ENCODE results near the gene HPCAL1. TPM values are rescaled to one million over a fixed set of nuclear protein-coding genes. Genes with fewer than 3 reads are reported as not detected.
"Not testable (repeated sequence)": the region's sequence is repeated elsewhere in the genome, so short reads cannot be mapped to it uniquely, and the experiment has no call there.

HPCAL1 gene
- total RNA-seq, 1 donor = 34.7 TPM

GRCh38 chr2:10286216-10287037 lies 16.3 kb upstream of the HPCAL1 start:
- no peaks in the 10 kb centered on the region for H3K9me3 ChIP-seq (ENCODE audit: low read depth, low read length)
- peaks cover 62% of the 10 kb centered on the region for H3K4me1 ChIP-seq (ENCODE audit: insufficient read depth, low read length)
- no peak overlapping the region for H3K4me3 ChIP-seq (ENCODE audit: low read length)
- H3K27me3 ChIP-seq (ENCODE audit: insufficient read depth, low read length) = no peaks in the 10 kb centered on the region

DNA sequence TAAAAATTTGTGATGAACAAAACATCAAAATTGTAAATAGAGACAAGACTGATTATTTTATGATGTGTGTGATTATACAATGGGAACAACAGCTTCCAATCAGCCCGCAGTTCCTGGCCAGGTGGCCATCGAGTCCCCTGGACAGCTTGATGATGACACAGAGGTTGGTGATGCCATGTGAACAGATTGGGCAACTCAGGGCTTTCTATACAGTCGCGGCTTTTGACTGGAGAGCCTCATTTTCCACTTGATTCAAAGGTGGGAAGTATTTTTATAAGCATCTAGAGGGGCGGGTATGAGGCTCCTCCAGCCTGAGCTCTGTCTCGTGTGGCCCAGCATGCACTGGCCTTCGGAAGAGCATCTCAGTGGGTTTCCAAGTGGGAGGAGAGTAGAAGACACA lies 14.9 kb upstream of the HPCAL1 start:
- Histone ChIP-seq H3K4me1 (ENCODE audit: insufficient read depth, low read length) (peaks cover 51% of the 10 kb centered on the region), H3K27me3 (ENCODE audit: insufficient read depth, low read length) (no peaks in the 10 kb centered on the region), H3K9me3 (ENCODE audit: low read depth, low read length) (no peaks in the 10 kb centered on the region), H3K4me3 (ENCODE audit: low read length) (no peak overlapping the region)

DNA sequence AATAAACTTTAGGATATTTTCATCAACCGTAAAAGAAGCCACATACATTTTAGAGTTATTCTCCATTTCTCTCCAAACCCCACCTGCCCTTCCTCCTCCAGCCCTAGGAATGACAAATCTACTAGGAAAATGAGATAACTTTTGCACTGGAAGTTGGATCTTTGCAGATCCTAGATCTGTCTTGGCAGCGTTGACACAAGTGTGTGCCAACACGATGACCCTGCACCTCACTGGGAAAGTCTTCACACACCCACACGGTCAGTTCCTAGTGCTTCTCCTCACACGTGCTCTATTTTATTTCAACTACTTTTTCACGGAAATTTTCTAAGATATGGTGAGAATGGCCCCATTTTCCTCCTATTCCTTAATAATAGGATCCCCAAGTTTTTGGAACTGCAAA lies 14.1 kb upstream of the HPCAL1 start:
- Histone ChIP-seq H3K4me3 (ENCODE audit: low read length) (no peak overlapping the region), H3K9me3 (ENCODE audit: low read depth, low read length) (no peaks in the 10 kb centered on the region), H3K27me3 (ENCODE audit: insufficient read depth, low read length) (no peaks in the 10 kb centered on the region), H3K4me1 (ENCODE audit: insufficient read depth, low read length) (peaks cover 43% of the 10 kb centered on the region)

- no peaks in the 10 kb centered on the region for H3K27me3 ChIP-seq (ENCODE audit: insufficient read depth, low read length)
- H3K9me3 ChIP-seq (ENCODE audit: low read depth, low read length) = no peaks in the 10 kb centered on the region
- H3K4me1 ChIP-seq (ENCODE audit: insufficient read depth, low read length) = peaks cover 36% of the 10 kb centered on the region
- no peak overlapping the region for H3K4me3 ChIP-seq (ENCODE audit: low read length)
These were observed 13.4 kb upstream of the HPCAL1 start for GRCh38 chr2:10289352-10289751.

GRCh38 chr2:10289891-10290290 lies 12.8 kb upstream of the HPCAL1 start:
- Histone ChIP-seq H3K27me3 (ENCODE audit: insufficient read depth, low read length) (no peaks in the 10 kb centered on the region), H3K4me3 (ENCODE audit: low read length) (no peak overlapping the region), H3K9me3 (ENCODE audit: low read depth, low read length) (no peaks in the 10 kb centered on the region), H3K4me1 (ENCODE audit: insufficient read depth, low read length) (peaks cover 30% of the 10 kb centered on the region)

DNA sequence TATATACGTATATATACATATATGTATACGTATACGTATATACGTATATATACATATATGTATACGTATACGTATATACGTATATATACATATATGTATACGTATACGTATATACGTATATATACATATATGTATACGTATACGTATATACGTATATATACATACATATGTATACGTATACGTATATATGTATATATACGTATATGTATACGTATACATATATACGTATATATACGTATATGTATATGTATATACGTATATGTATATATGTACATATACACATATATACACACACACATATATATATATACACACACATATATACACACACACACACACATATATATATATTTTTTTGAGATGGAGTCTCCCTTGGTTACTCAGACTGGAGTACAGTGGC lies 11.3 kb upstream of the HPCAL1 start:
- H3K4me1 ChIP-seq (ENCODE audit: insufficient read depth, low read length) = peaks cover 15% of the 10 kb centered on the region
- H3K27me3 ChIP-seq (ENCODE audit: insufficient read depth, low read length); H3K9me3 ChIP-seq (ENCODE audit: low read depth, low read length); H3K4me3 ChIP-seq (ENCODE audit: low read length): not testable (repeated sequence)

DNA sequence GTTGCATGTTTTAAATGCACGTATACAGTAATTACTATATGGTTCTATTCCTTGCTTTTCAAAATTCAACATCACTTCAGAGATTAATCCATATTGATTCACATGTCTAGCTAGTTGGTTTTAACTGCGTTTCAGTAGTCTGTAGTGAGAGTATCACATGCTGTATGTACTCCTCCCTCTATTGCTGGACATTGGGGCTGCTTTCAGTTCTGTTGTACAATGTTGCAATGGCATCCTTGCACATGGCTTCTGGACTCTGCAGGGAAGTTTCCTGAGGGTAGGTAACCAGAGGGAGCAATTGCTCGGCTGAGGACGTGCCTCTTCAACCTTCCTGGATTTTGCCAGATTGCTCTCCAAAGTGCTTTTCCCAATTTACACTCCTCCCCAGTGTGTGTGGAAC lies 10.7 kb upstream of the HPCAL1 start:
- H3K4me3 ChIP-seq (ENCODE audit: low read length) = no peak overlapping the region
- H3K27me3 ChIP-seq (ENCODE audit: insufficient read depth, low read length) = no peaks in the 10 kb centered on the region
- H3K9me3 ChIP-seq (ENCODE audit: low read depth, low read length) = no peaks in the 10 kb centered on the region
- peaks cover 9% of the 10 kb centered on the region for H3K4me1 ChIP-seq (ENCODE audit: insufficient read depth, low read length)

DNA sequence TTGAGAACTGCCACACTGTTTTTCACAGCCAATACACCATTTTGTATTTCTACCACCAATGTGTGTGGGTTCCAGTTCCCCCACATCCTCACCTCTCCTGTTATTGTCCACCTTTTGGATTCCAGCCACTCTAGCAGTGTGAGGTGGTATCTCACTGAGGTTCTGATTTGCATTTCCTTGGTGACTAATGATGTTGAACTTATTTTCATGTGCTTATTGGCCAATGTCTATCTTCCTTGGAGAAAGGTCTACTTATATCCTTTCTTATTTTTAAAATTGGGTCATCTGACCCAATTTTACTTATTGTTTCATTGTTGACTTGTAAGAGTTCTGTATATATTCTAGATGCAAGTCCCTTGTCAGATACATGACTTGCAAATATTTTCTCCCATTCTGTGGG lies 9.1 kb upstream of the HPCAL1 start:
- H3K9me3 ChIP-seq (ENCODE audit: low read depth, low read length) = no peaks in the 10 kb centered on the region
- no peak overlapping the region for H3K4me3 ChIP-seq (ENCODE audit: low read length)
- no peaks in the 10 kb centered on the region for H3K27me3 ChIP-seq (ENCODE audit: insufficient read depth, low read length)
- peaks cover 19% of the 10 kb centered on the region for H3K4me1 ChIP-seq (ENCODE audit: insufficient read depth, low read length)

- H3K4me1 ChIP-seq (ENCODE audit: insufficient read depth, low read length) = peaks cover 21% of the 10 kb centered on the region
- H3K9me3 ChIP-seq (ENCODE audit: low read depth, low read length) = no peaks in the 10 kb centered on the region
- no peak overlapping the region for H3K4me3 ChIP-seq (ENCODE audit: low read length)
These were observed 8.6 kb upstream of the HPCAL1 start for GRCh38 chr2:10294077-10294476.

DNA sequence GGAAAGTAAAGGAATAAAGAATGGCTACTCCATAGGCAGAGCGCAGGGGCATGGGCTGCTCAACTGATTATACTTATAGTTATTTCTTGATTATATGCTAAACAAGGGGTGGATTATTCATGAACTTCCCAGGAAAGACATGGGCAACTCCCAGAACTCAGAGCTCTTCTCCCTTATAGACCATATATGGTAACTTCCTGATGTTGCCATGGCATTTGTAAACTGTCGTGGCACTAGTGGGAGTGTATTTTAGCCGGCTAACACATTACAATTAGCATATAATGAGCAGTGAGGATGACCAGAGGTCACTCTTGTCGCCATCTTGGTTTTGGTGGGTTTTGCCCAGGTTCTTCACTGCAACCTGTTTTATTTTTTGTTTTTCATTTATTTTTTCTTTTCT lies 7.1 kb upstream of the HPCAL1 start:
- H3K27me3 ChIP-seq (ENCODE audit: insufficient read depth, low read length); H3K9me3 ChIP-seq (ENCODE audit: low read depth, low read length); H3K4me3 ChIP-seq (ENCODE audit: low read length): not testable (repeated sequence)
- peaks cover 25% of the 10 kb centered on the region for H3K4me1 ChIP-seq (ENCODE audit: insufficient read depth, low read length)

More at GRCh38 chr2:10294077-10294476, 8.6 kb upstream of the HPCAL1 start:
- H3K27me3 ChIP-seq (ENCODE audit: insufficient read depth, low read length) = no peaks in the 10 kb centered on the region

DNA sequence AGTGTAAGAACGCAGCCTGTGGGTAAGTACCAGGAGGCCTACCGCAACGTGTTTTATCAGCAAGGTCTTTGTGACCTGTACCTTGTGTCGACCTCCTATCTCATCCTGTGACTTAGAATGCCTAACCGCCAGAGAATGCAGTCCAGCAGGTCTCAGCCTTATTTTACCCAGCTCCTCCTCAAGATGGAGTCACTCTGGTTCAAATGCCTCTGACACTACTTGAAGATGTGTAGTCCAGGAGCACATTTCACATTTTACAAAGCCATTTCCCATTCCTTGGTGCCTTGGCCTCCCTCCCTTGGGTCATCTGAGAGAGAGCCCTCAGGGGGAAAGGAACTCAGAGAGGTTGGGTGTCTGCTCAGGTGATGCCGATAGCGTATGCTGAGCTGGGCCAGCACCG lies 6.6 kb upstream of the HPCAL1 start:
- Histone ChIP-seq H3K4me1 (ENCODE audit: insufficient read depth, low read length) (peaks cover 30% of the 10 kb centered on the region), H3K9me3 (ENCODE audit: low read depth, low read length) (no peaks in the 10 kb centered on the region), H3K27me3 (ENCODE audit: insufficient read depth, low read length) (no peaks in the 10 kb centered on the region), H3K4me3 (ENCODE audit: low read length) (no peak overlapping the region)

DNA sequence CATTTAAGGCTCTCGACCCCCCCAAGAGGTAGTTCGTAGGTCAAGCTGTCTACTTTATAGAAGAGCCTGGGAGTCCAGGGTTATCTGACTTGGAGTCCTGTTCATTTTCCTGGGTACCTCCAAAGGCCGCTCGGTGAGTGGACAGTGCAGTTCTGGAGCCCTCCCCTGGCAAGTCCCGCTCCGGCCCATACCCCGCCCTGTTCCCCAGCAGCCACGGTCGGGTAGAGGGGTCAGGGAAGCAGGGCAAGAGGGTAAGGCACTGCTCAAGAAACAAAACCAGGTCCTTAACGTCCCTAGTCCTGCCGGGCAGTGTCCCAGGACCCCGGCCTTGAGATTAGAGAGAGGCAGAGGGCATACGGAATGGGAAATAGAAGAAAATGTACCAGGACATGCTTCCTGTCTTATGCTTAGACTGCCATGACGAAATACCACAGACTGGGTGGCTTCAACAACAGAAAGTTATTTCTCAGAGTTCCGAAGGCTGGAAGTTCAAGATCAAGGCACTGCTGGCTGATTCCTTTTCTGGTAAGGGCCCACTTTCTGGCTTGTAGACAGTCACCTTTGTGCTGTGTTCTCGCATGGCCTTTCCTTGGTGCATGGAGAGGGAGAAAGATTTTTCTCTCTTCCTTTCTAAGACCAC lies 5.4 kb upstream of the HPCAL1 start:
- Histone ChIP-seq H3K27me3 (ENCODE audit: insufficient read depth, low read length) (no peaks in the 10 kb centered on the region), H3K9me3 (ENCODE audit: low read depth, low read length) (no peaks in the 10 kb centered on the region), H3K4me1 (ENCODE audit: insufficient read depth, low read length) (peaks cover 40% of the 10 kb centered on the region), H3K4me3 (ENCODE audit: low read length) (no peak overlapping the region)

GRCh38 chr2:10297959-10298531 lies 4.7 kb upstream of the HPCAL1 start:
- no peak overlapping the region for H3K4me3 ChIP-seq (ENCODE audit: low read length)
- H3K4me1 ChIP-seq (ENCODE audit: insufficient read depth, low read length) = peaks cover 40% of the 10 kb centered on the region
- H3K27me3 ChIP-seq (ENCODE audit: insufficient read depth, low read length) = no peaks in the 10 kb centered on the region
- H3K9me3 ChIP-seq (ENCODE audit: low read depth, low read length) = no peaks in the 10 kb centered on the region

DNA sequence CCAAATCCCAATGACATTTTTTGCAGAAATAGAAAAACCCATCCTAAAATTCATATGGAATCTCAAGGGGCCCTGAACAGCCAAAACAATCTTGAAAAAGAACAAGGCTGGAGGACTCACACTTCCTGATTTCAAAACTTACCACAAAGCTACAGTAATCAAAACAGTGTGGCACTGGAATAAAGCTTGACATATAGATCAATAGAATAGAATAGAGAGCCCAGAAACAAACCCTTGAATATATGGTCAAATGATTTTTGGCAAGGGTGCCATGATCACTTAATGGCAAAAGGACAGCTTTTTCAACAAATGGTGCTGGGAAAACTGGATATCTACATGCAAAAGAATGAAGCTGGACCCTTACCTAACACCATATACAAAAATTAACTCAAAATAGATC lies 3.9 kb upstream of the HPCAL1 start:
- not testable (repeated sequence) for H3K27me3 ChIP-seq (ENCODE audit: insufficient read depth, low read length); H3K4me3 ChIP-seq (ENCODE audit: low read length)
- H3K4me1 ChIP-seq (ENCODE audit: insufficient read depth, low read length) = peaks cover 44% of the 10 kb centered on the region

DNA sequence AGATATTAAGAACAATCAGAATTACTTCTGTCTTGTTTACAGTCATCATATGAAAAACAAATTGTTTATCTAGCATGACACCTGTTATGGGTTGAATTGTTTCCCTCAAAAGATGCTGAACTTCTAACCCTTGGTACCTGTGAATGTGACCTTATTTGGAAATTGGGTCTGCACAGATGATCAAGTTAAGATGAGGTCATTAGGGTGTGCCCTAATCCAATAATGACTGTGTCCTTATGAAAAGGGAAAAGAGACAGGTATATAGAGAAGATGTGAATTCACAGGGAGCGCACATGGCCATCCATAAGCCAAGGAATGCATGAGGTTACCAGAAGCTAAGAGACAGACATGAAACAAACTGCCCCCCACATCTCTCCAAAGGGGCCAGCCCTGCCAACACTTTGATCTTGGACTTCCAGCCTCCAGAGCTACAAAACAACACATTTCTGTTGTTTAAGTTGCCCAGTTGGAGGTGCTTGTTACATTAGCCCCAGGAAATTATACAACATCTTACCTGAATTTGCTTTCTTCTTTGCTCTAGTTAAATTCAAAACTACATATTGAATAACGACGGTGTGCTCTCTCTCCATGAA lies 2.3 kb upstream of the HPCAL1 start:
- H3K4me3 ChIP-seq (ENCODE audit: low read length) = no peak overlapping the region
- H3K27me3 ChIP-seq (ENCODE audit: insufficient read depth, low read length) = no peaks in the 10 kb centered on the region
- H3K9me3 ChIP-seq (ENCODE audit: low read depth, low read length) = no peaks in the 10 kb centered on the region
- H3K4me1 ChIP-seq (ENCODE audit: insufficient read depth, low read length) = peaks cover 60% of the 10 kb centered on the region

More for the DNA sequence above, 3.9 kb upstream of the HPCAL1 start:
- not testable (repeated sequence) for H3K9me3 ChIP-seq (ENCODE audit: low read depth, low read length)
